ENCODE results near the gene RHBDF2. TPM values are rescaled to one million over a fixed set of nuclear protein-coding genes. Genes with fewer than 3 reads are reported as not detected.

Gene RHBDF2
- total RNA-seq, 1 donor = 62.1 TPM

DNA sequence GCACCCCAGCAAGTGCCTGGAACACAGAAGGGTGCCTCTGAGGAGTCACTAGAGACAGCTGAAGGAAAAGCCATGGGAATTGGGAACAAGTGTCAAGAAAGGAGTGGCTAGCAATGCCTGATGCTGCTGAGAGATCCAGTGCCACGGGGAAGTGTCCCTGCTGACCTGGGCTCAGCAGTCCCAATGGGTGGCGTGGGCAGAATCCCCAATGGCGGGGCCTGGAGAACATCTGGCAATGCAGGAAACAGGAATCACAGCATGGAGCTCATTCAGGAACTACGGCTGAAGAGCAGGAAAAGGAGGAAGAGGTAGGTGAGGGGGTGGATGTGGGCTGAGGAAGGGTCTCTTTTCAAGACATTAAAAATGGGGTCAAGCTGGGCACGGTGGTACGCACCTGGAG is 78.4 kb downstream of the RHBDF2 start:
- H3K4me3 ChIP-seq (ENCODE audit: low read length) = no peak overlapping the region
- no peaks in the 10 kb centered on the region for H3K27me3 ChIP-seq (ENCODE audit: insufficient read depth, low read length)
- peaks cover 19% of the 10 kb centered on the region for H3K4me1 ChIP-seq (ENCODE audit: insufficient read depth, low read length)
- H3K9me3 ChIP-seq (ENCODE audit: low read depth, low read length) = no peaks in the 10 kb centered on the region

DNA sequence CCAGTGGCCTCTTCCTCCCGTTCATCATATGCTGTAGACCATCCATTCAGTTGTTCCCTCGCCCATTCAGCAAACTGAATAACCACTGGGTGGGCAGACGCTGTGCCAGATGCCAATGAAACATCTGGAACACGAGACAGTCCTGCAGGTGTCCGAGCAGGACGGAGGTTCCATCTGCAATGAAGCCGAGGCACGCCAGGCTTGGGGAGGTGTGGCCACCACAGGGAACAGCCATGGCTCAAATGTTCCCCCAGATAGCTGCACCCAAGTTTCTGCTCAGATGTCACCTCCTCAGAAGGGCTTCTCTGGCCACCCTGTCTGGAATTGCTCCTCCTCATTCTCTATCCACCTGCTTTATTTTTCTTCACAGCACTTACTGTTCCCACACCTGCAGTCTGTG is 78.8 kb downstream of the RHBDF2 start:
- H3K27me3 ChIP-seq (ENCODE audit: insufficient read depth, low read length) = no peaks in the 10 kb centered on the region
- no peak overlapping the region for H3K4me3 ChIP-seq (ENCODE audit: low read length)
- H3K4me1 ChIP-seq (ENCODE audit: insufficient read depth, low read length) = peaks cover 15% of the 10 kb centered on the region
- H3K9me3 ChIP-seq (ENCODE audit: low read depth, low read length) = no peaks in the 10 kb centered on the region

DNA sequence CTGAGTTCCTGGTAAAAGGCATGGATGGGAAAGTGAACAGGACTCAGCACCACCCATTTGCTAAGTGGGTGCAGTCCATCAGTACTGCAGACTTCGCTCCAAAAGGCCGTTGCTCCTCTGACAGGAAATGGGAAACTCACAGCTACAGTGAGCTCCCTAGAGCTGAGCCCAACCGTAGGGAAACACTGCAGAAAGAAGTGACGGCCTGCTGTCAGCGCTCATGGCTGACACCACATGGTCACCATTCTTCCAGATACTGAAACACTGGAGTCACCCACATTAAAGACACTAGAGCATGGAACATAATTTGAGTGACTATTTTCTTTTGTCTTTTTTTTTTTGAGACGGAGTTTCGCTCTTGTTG is 80.2 kb downstream of the RHBDF2 start:
- Histone ChIP-seq H3K4me1 (ENCODE audit: insufficient read depth, low read length) (peaks cover 4% of the 10 kb centered on the region), H3K27me3 (ENCODE audit: insufficient read depth, low read length) (no peaks in the 10 kb centered on the region), H3K4me3 (ENCODE audit: low read length) (no peak overlapping the region), H3K9me3 (ENCODE audit: low read depth, low read length) (no peaks in the 10 kb centered on the region)

Other genes starting within 250 kb of the RHBDF2 start
- gene UBALD2, start 236.1 kb downstream of the RHBDF2 start, total RNA-seq = 35.3 TPM
- 1.2 TPM for gene QRICH2, start 193.1 kb downstream of the RHBDF2 start, total RNA-seq
- 23.4 TPM for gene PRPSAP1, start 147.5 kb downstream of the RHBDF2 start, total RNA-seq
- 19.2 TPM for gene SPHK1, start 116.8 kb downstream of the RHBDF2 start, total RNA-seq
- gene UBE2O, start 48.3 kb downstream of the RHBDF2 start, total RNA-seq = 15.2 TPM
- not detected for gene AANAT, start 33.8 kb downstream of the RHBDF2 start, total RNA-seq
- 0.21 TPM for gene CYGB, start 36.3 kb upstream of the RHBDF2 start, total RNA-seq
- 0.73 TPM for gene PRCD, start 38.6 kb upstream of the RHBDF2 start, total RNA-seq
- 2.3 TPM for gene ST6GALNAC2, start 84.4 kb upstream of the RHBDF2 start, total RNA-seq
- gene ST6GALNAC1, start 142.3 kb upstream of the RHBDF2 start, total RNA-seq = 4.0 TPM
- gene MXRA7, start 209.5 kb upstream of the RHBDF2 start, total RNA-seq = 10.3 TPM
- gene JMJD6, start 225.2 kb upstream of the RHBDF2 start, total RNA-seq = 48.5 TPM
- 26.3 TPM for gene METTL23, start 225.4 kb upstream of the RHBDF2 start, total RNA-seq
- 288 TPM for gene SRSF2, start 235.9 kb upstream of the RHBDF2 start, total RNA-seq
- gene MFSD11, start 236.7 kb upstream of the RHBDF2 start, total RNA-seq = 28.2 TPM